Stimulated activated CD8-positive, alpha-beta memory T cell treated with anti-CD3 and anti-CD28 coated beads, Interleukin-15, amount 100 ng/mL, for 1 hour (primary cell): ENCODE results near the gene CCDC127.

Experiments
- DNase-seq: peaks from one replicate; pipeline ENCODE4 v3.0.0-alpha.2; 2020; ENCODE audit warnings: low read depth

Gene CCDC127

GRCh38 chr5:189976-190365 is 28.0 kb downstream of the CCDC127 start:
- no peak for DNase-seq

GRCh38 chr5:189486-189885 is 28.5 kb downstream of the CCDC127 start:
- DNase-seq = no peak

GRCh38 chr5:188488-189481 is 29.2 kb downstream of the CCDC127 start:
- peak; percentile 77 for DNase-seq

GRCh38 chr5:187617-188451 is 30.1 kb downstream of the CCDC127 start:
- no peak for DNase-seq

GRCh38 chr5:187042-187431 is 30.9 kb downstream of the CCDC127 start:
- no peak for DNase-seq

GRCh38 chr5:186091-187041 is 31.6 kb downstream of the CCDC127 start:
- no peak for DNase-seq

GRCh38 chr5:185095-186070 is 32.6 kb downstream of the CCDC127 start:
- DNase-seq = no peak

- no peak for DNase-seq
Observed at GRCh38 chr5:184471-184870, 33.5 kb downstream of the CCDC127 start.

- no peak for DNase-seq
Observed at GRCh38 chr5:182126-182525, 35.8 kb downstream of the CCDC127 start.

- DNase-seq = no peak
Observed at GRCh38 chr5:181566-181965, 36.4 kb downstream of the CCDC127 start.

GRCh38 chr5:181160-181559 is 36.8 kb downstream of the CCDC127 start:
- DNase-seq = no peak

GRCh38 chr5:180286-180918 is 37.6 kb downstream of the CCDC127 start:
- no peak for DNase-seq

- no peak for DNase-seq
Observed at GRCh38 chr5:179401-179800, 38.6 kb downstream of the CCDC127 start.

GRCh38 chr5:178110-178509 is 39.8 kb downstream of the CCDC127 start:
- no peak for DNase-seq

GRCh38 chr5:176296-176823 is 41.6 kb downstream of the CCDC127 start:
- DNase-seq = no peak

GRCh38 chr5:174876-175465 is 43.0 kb downstream of the CCDC127 start:
- DNase-seq = no peak

GRCh38 chr5:174291-174600 is 43.7 kb downstream of the CCDC127 start:
- no peak for DNase-seq

- no peak for DNase-seq
Observed at GRCh38 chr5:173392-174290, 44.3 kb downstream of the CCDC127 start.

- no peak for DNase-seq
Observed at GRCh38 chr5:172841-173251, 45.1 kb downstream of the CCDC127 start.
